Liver (tissue), 9 donors: Measurements from ENCODE around the gene SMIM13. TPM values are rescaled to one million over a fixed set of nuclear protein-coding genes. Genes with fewer than 3 reads are reported as not detected.

Experiments used
- DNase-seq: peaks from one replicate; pipeline ENCODE4 v3.0.0-alpha.2; 2017; ENCODE audit warnings: low spot score
- H3K27ac ChIP-seq, 2 donors: one replicate each; pipeline ENCODE4 v1.7.0; 2013; ENCODE audit warnings: inconsistent platforms in 2 of 2, low read length in 2 of 2, control low read depth in 1 of 2, low read depth in 1 of 2, mild to moderate bottlenecking in 1 of 2
- H3K27me3 ChIP-seq, 4 donors: one replicate each; pipeline versions ENCODE4 v1.6.1 to v1.7.0; 2013; ENCODE audit warnings: low read length in 3 of 4, inconsistent platforms in 1 of 4, mild to moderate bottlenecking in 1 of 4, moderate library complexity in 1 of 4; ENCODE audit not compliant: control insufficient read depth in 4 of 4, insufficient read depth in 4 of 4
- H3K36me3 ChIP-seq, 4 donors: one replicate each; pipeline versions ENCODE4 v1.6.1 to v1.7.0; 2013; ENCODE audit warnings: low read length in 3 of 4, mild to moderate bottlenecking in 3 of 4, low read depth in 1 of 4, moderate library complexity in 1 of 4; ENCODE audit not compliant: control insufficient read depth in 4 of 4, insufficient read depth in 3 of 4
- H3K4me1 ChIP-seq, 4 donors: one replicate each; pipeline versions ENCODE4 v1.6.1 to v1.7.0; 2013; ENCODE audit warnings: low read length in 3 of 4, mild to moderate bottlenecking in 3 of 4, moderate library complexity in 1 of 4; ENCODE audit not compliant: control insufficient read depth in 4 of 4, insufficient read depth in 4 of 4
- H3K4me3 ChIP-seq, 3 donors: one replicate each; pipeline versions ENCODE4 v1.6.1 to v1.7.0; 2013; ENCODE audit warnings: low read length in 3 of 3, control low read depth in 1 of 3, low read depth in 1 of 3, mild to moderate bottlenecking in 1 of 3
- H3K9ac ChIP-seq, 2 donors: one replicate each; pipeline ENCODE4 v1.7.0; 2013; ENCODE audit warnings: low read length in 2 of 2, mild to moderate bottlenecking in 2 of 2, moderate library complexity in 2 of 2, control low read depth in 1 of 2, low read depth in 1 of 2
- H3K9me3 ChIP-seq, 4 donors: one replicate each; pipeline versions ENCODE4 v1.6.1 to v1.7.0; 2013; ENCODE audit warnings: low read length in 3 of 4; ENCODE audit not compliant: control insufficient read depth in 4 of 4
- EGR1 ChIP-seq, 2 donors: IDR thresholded peaks; 2 replicates each; pipeline ENCODE4 v1.6.1; 2016 to 2018; ENCODE audit warnings: antibody characterized with exemption in 2 of 2, low read depth in 2 of 2
- FOXA1 ChIP-seq: IDR thresholded peaks from 2 replicates; pipeline ENCODE4 v1.6.1; 2016; ENCODE audit warnings: antibody characterized with exemption
- FOXA2 ChIP-seq: IDR thresholded peaks from 2 replicates; pipeline ENCODE4 v1.6.1; 2016; ENCODE audit warnings: antibody characterized with exemption
- HNF4A ChIP-seq, 2 donors: conservative IDR thresholded peaks; 2 replicates each; pipeline ENCODE4 v1.6.1; 2016; ENCODE audit warnings: antibody characterized with exemption in 2 of 2, mild to moderate bottlenecking in 2 of 2
- HNF4G ChIP-seq: IDR thresholded peaks from 2 replicates; pipeline ENCODE4 v1.6.1; 2016; ENCODE audit warnings: antibody characterized with exemption
- NR2F2 ChIP-seq: IDR thresholded peaks from 2 replicates; pipeline ENCODE4 v1.6.1; 2016; ENCODE audit warnings: antibody characterized with exemption
- RAD21 ChIP-seq, 2 donors: IDR thresholded peaks; 2 replicates each; pipeline ENCODE4 v1.6.1; 2016; ENCODE audit warnings: antibody characterized with exemption in 2 of 2, mild to moderate bottlenecking in 2 of 2
- RXRA ChIP-seq, 2 donors: IDR thresholded peaks; 2 replicates each; pipeline ENCODE4 v1.6.1; 2017 to 2018; ENCODE audit warnings: antibody characterized with exemption in 2 of 2, mild to moderate bottlenecking in 1 of 2
- SP1 ChIP-seq: IDR thresholded peaks from 2 replicates; pipeline ENCODE4 v1.6.1; 2018; ENCODE audit warnings: antibody characterized with exemption, mild to moderate bottlenecking
- TAF1 ChIP-seq: conservative IDR thresholded peaks from 2 replicates; pipeline ENCODE4 v1.6.1; 2016; ENCODE audit warnings: antibody characterized with exemption, mild to moderate bottlenecking
- YY1 ChIP-seq: IDR thresholded peaks from 2 replicates; pipeline ENCODE4 v1.6.1; 2016; ENCODE audit warnings: antibody characterized with exemption, mild to moderate bottlenecking
- WGBS: extraction: QIAGEN DNeasy Blood & Tissue Kit; methylation state at CpG from one replicate; pipeline ENCODE4 v1.1.7; 2013; 5-methylcytosine and 5-hydroxymethylcytosine counted together
- polyA plus RNA-seq, 2 donors: library from polyadenylated mRNA; stranded (reverse) in 1 of 2; unstranded in 1 of 2; fragments of 200-250 nt in 1 of 2; fragments of >200 nt in 1 of 2; fragmentation: Nextera tagmentation in 1 of 2; extraction: Ambion mirVana in 1 of 2; gene quantifications; one replicate each; pipeline versions ENCODE4 v1.2.1 to v1.2.3, GENCODE V29; 2013 to 2015
- total RNA-seq, 2 donors: library from RNA; depleted of rRNA; stranded (reverse); fragments of >200 nt; gene quantifications; one replicate each; pipeline ENCODE4 v1.2.3, GENCODE V29; 2014
- TF ChIP-seq, protein P1 (sequence below): IDR thresholded peaks from 2 replicates; pipeline ENCODE4 v1.6.1; 2016; ENCODE audit warnings: antibody characterized with exemption
- TF ChIP-seq, protein P2 (sequence below): IDR thresholded peaks from 2 replicates; pipeline ENCODE4 v1.6.1; 2016; ENCODE audit warnings: antibody characterized with exemption
- TF ChIP-seq, protein P3 (sequence below): IDR thresholded peaks from 2 replicates; pipeline ENCODE4 v1.6.1; 2016; ENCODE audit warnings: antibody characterized with exemption
- TF ChIP-seq, protein P4 (sequence below): fragments of 150-350 bp; IDR thresholded peaks from 2 replicates; pipeline ENCODE4 v1.5.1; 2017; ENCODE audit warnings: improper control_type of control experiment, low read depth, low read length; ENCODE audit not compliant: missing input control
- TF ChIP-seq, protein P5 (sequence below): IDR thresholded peaks from 2 replicates; pipeline ENCODE4 v1.6.1; 2016; ENCODE audit warnings: antibody characterized with exemption, mild to moderate bottlenecking
- donor health status: healthy.
- donor health status: healthy.
- donor health status: healthy.
- donor health status: healthy.
- donor health status: healthy.

The SMIM13 gene
- total and polyA plus RNA-seq, 4 donors, result 2.8 to 9.0 (median 5.8) TPM

GRCh38 chr6:11146117-11146826 is 52.6 kb downstream of the SMIM13 start:
- Histone ChIP-seq H3K27ac (no peak overlapping the region), H3K9me3 (no peaks in the 10 kb centered on the region), H3K9ac (no peak overlapping the region), H3K4me3 (no peak overlapping the region), H3K4me1 (no peaks in the 10 kb centered on the region), H3K27me3 (no peaks in the 10 kb centered on the region), H3K36me3 (no peaks in the 10 kb centered on the region)
- WGBS, result 98% methylated on average over 4 of the region's 4 CpGs
- TF ChIP-seq, protein P1, sequence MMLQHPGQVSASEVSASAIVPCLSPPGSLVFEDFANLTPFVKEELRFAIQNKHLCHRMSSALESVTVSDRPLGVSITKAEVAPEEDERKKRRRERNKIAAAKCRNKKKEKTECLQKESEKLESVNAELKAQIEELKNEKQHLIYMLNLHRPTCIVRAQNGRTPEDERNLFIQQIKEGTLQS, result no peak
- TF ChIP-seq RAD21 (IDR thresholded peaks at IDR 0.05), result no peak
- TF ChIP-seq HNF4A (conservative IDR thresholded peaks at IDR 0.05), result no peak
- no peak for TF ChIP-seq TAF1
- no peak for TF ChIP-seq FOXA1
- no peak for TF ChIP-seq SP1
- no peak for TF ChIP-seq YY1
- TF ChIP-seq HNF4G, result no peak
- TF ChIP-seq, protein P2, sequence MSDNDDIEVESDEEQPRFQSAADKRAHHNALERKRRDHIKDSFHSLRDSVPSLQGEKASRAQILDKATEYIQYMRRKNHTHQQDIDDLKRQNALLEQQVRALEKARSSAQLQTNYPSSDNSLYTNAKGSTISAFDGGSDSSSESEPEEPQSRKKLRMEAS, result no peak
- no peak for DNase-seq

DNA sequence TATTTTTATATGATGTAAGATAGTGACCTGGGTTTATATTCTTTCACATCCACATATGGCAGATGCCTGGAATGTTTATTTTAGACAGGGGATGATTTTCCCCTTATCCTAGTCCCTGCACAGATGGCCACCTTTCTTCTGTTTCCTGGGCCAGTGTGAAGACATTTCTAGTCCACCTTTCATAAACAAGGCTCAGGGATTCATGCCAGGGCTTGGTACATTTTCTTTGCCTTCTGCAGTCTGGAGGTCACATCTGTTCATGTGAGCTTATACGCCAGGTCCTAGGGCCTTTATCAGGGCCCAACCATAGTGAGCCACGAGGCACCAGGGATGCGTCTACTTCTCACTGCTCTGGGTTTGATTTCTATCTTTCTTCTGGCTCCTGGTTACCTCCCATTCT is 55.9 kb downstream of the SMIM13 start:
- H3K4me1 ChIP-seq, result no peaks in the 10 kb centered on the region
- no peaks in the 10 kb centered on the region for H3K36me3 ChIP-seq
- H3K27ac ChIP-seq, result no peak overlapping the region
- WGBS, result 97% methylated on average over 3 of the region's 3 CpGs
- no peaks in the 10 kb centered on the region for H3K9me3 ChIP-seq
- no peaks in the 10 kb centered on the region for H3K27me3 ChIP-seq
- no peak overlapping the region for H3K9ac ChIP-seq
- no peak overlapping the region for H3K4me3 ChIP-seq
- no peak for DNase-seq
- TF ChIP-seq RXRA (IDR thresholded peaks at IDR 0.05) (no peak), SP1 (no peak), FOXA2 (no peak), EGR1 (IDR thresholded peaks at IDR 0.05; ENCODE audit: low read depth in 2 of 2) (no peak), NR2F2 (no peak), HNF4A (conservative IDR thresholded peaks at IDR 0.05) (no peak), TAF1 (no peak)
- TF ChIP-seq, protein P3, sequence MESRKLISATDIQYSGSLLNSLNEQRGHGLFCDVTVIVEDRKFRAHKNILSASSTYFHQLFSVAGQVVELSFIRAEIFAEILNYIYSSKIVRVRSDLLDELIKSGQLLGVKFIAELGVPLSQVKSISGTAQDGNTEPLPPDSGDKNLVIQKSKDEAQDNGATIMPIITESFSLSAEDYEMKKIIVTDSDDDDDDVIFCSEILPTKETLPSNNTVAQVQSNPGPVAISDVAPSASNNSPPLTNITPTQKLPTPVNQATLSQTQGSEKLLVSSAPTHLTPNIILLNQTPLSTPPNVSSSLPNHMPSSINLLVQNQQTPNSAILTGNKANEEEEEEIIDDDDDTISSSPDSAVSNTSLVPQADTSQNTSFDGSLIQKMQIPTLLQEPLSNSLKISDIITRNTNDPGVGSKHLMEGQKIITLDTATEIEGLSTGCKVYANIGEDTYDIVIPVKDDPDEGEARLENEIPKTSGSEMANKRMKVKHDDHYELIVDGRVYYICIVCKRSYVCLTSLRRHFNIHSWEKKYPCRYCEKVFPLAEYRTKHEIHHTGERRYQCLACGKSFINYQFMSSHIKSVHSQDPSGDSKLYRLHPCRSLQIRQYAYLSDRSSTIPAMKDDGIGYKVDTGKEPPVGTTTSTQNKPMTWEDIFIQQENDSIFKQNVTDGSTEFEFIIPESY, result no peak
- TF ChIP-seq, protein P1, result no peak
- TF ChIP-seq, protein P4, sequence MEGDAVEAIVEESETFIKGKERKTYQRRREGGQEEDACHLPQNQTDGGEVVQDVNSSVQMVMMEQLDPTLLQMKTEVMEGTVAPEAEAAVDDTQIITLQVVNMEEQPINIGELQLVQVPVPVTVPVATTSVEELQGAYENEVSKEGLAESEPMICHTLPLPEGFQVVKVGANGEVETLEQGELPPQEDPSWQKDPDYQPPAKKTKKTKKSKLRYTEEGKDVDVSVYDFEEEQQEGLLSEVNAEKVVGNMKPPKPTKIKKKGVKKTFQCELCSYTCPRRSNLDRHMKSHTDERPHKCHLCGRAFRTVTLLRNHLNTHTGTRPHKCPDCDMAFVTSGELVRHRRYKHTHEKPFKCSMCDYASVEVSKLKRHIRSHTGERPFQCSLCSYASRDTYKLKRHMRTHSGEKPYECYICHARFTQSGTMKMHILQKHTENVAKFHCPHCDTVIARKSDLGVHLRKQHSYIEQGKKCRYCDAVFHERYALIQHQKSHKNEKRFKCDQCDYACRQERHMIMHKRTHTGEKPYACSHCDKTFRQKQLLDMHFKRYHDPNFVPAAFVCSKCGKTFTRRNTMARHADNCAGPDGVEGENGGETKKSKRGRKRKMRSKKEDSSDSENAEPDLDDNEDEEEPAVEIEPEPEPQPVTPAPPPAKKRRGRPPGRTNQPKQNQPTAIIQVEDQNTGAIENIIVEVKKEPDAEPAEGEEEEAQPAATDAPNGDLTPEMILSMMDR, result no peak
- TF ChIP-seq, protein P5, sequence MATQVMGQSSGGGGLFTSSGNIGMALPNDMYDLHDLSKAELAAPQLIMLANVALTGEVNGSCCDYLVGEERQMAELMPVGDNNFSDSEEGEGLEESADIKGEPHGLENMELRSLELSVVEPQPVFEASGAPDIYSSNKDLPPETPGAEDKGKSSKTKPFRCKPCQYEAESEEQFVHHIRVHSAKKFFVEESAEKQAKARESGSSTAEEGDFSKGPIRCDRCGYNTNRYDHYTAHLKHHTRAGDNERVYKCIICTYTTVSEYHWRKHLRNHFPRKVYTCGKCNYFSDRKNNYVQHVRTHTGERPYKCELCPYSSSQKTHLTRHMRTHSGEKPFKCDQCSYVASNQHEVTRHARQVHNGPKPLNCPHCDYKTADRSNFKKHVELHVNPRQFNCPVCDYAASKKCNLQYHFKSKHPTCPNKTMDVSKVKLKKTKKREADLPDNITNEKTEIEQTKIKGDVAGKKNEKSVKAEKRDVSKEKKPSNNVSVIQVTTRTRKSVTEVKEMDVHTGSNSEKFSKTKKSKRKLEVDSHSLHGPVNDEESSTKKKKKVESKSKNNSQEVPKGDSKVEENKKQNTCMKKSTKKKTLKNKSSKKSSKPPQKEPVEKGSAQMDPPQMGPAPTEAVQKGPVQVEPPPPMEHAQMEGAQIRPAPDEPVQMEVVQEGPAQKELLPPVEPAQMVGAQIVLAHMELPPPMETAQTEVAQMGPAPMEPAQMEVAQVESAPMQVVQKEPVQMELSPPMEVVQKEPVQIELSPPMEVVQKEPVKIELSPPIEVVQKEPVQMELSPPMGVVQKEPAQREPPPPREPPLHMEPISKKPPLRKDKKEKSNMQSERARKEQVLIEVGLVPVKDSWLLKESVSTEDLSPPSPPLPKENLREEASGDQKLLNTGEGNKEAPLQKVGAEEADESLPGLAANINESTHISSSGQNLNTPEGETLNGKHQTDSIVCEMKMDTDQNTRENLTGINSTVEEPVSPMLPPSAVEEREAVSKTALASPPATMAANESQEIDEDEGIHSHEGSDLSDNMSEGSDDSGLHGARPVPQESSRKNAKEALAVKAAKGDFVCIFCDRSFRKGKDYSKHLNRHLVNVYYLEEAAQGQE, result no peak
